Parathyroid adenoma (tissue), 2 donors: ENCODE data around the gene INSRR.

ENCODE experiments used
- H2AFZ ChIP-seq: fragments of 300-600 bp; sonication (generic); one replicate; pipeline ENCODE4 v1.7.0; 2017; ENCODE audit warnings: antibody characterized with exemption, mild to moderate bottlenecking
- H3K27ac ChIP-seq: fragments of 300-600 bp; sonication (generic); one replicate; pipeline ENCODE4 v1.7.0; 2017
- H3K27me3 ChIP-seq: fragments of 300-600 bp; sonication (generic); one replicate; pipeline ENCODE4 v1.7.0; 2017; ENCODE audit warnings: low read length; ENCODE audit not compliant: control insufficient read depth, insufficient read depth
- H3K36me3 ChIP-seq: fragments of 300-600 bp; sonication (generic); one replicate; pipeline ENCODE4 v1.7.0; 2017; ENCODE audit warnings: low read length; ENCODE audit not compliant: control insufficient read depth, insufficient read depth
- H3K4me1 ChIP-seq: fragments of 300-600 bp; sonication (generic); one replicate; pipeline ENCODE4 v1.7.0; 2017; ENCODE audit warnings: control low read depth
- H3K4me2 ChIP-seq: fragments of 300-600 bp; sonication (generic); one replicate; pipeline ENCODE4 v1.7.0; 2017; ENCODE audit warnings: low read length
- H3K4me3 ChIP-seq: fragments of 300-600 bp; sonication (generic); one replicate; pipeline ENCODE4 v1.7.0; 2017; ENCODE audit warnings: low read depth, low read length
- H3K79me2 ChIP-seq: fragments of 300-600 bp; sonication (generic); one replicate; pipeline ENCODE4 v1.7.0; 2017; ENCODE audit warnings: control low read depth
- H3K9ac ChIP-seq: fragments of 300-600 bp; sonication (generic); one replicate; pipeline ENCODE4 v1.7.0; 2017; ENCODE audit warnings: mild to moderate bottlenecking
- H3K9me3 ChIP-seq: fragments of 300-600 bp; sonication (generic); one replicate; pipeline ENCODE4 v1.7.0; 2017; ENCODE audit warnings: low read length; ENCODE audit not compliant: control insufficient read depth
- CTCF ChIP-seq: fragments of 300-600 bp; sonication (generic); IDR thresholded peaks from one replicate; pipeline ENCODE4 v1.7.0; 2017; ENCODE audit warnings: antibody characterized with exemption, mild to moderate bottlenecking
- donor health status: primary hyperparathyroidism.

INSRR gene

GRCh38 chr1:156836041-156836654, 22.8 kb downstream of the INSRR start:
- no peaks in the 10 kb centered on the region for H3K79me2 ChIP-seq
- H3K27me3 ChIP-seq, result no peaks in the 10 kb centered on the region
- H3K4me2 ChIP-seq, result no peak overlapping the region
- H2AFZ ChIP-seq, result no peak overlapping the region
- no peaks in the 10 kb centered on the region for H3K4me1 ChIP-seq
- no peak overlapping the region for H3K4me3 ChIP-seq
- H3K27ac ChIP-seq, result no peak overlapping the region
- no peaks in the 10 kb centered on the region for H3K9me3 ChIP-seq
- no peak for TF ChIP-seq CTCF
- H3K36me3 ChIP-seq, result no peaks in the 10 kb centered on the region
- no peak overlapping the region for H3K9ac ChIP-seq

GRCh38 chr1:156834322-156834721, 24.6 kb downstream of the INSRR start:
- Histone ChIP-seq H3K9ac (no peak overlapping the region), H3K4me2 (no peak overlapping the region), H3K27me3 (no peaks in the 10 kb centered on the region), H3K9me3 (no peaks in the 10 kb centered on the region), H2AFZ (no peak overlapping the region), H3K4me3 (no peak overlapping the region), H3K4me1 (no peaks in the 10 kb centered on the region), H3K27ac (no peak overlapping the region), H3K79me2 (no peaks in the 10 kb centered on the region), H3K36me3 (no peaks in the 10 kb centered on the region)
- no peak for TF ChIP-seq CTCF

- Histone ChIP-seq H3K36me3 (no peaks in the 10 kb centered on the region), H3K9ac (no peak overlapping the region), H3K4me3 (no peak overlapping the region), H3K27ac (no peak overlapping the region), H2AFZ (no peak overlapping the region), H3K4me1 (no peaks in the 10 kb centered on the region), H3K9me3 (no peaks in the 10 kb centered on the region), H3K79me2 (no peaks in the 10 kb centered on the region), H3K4me2 (no peak overlapping the region), H3K27me3 (no peaks in the 10 kb centered on the region)
- no peak for TF ChIP-seq CTCF
Measured at GRCh38 chr1:156833603-156834002, 25.3 kb downstream of the INSRR start.

GRCh38 chr1:156832434-156832833, 26.5 kb downstream of the INSRR start:
- Histone ChIP-seq H3K9me3 (no peaks in the 10 kb centered on the region), H3K9ac (no peak overlapping the region), H3K4me3 (no peak overlapping the region), H3K27me3 (no peaks in the 10 kb centered on the region), H3K27ac (no peak overlapping the region), H3K79me2 (no peaks in the 10 kb centered on the region), H3K36me3 (no peaks in the 10 kb centered on the region), H2AFZ (no peak overlapping the region), H3K4me1 (no peaks in the 10 kb centered on the region), H3K4me2 (no peak overlapping the region)
- TF ChIP-seq CTCF, result no peak

- no peak overlapping the region for H3K27ac ChIP-seq
- no peak overlapping the region for H3K9ac ChIP-seq
- no peak overlapping the region for H2AFZ ChIP-seq
- no peaks in the 10 kb centered on the region for H3K9me3 ChIP-seq
- no peaks in the 10 kb centered on the region for H3K79me2 ChIP-seq
- TF ChIP-seq CTCF, result no peak
- H3K4me3 ChIP-seq, result no peak overlapping the region
- no peak overlapping the region for H3K4me2 ChIP-seq
- H3K27me3 ChIP-seq, result no peaks in the 10 kb centered on the region
- H3K36me3 ChIP-seq, result no peaks in the 10 kb centered on the region
- H3K4me1 ChIP-seq, result no peaks in the 10 kb centered on the region
Measured at GRCh38 chr1:156828400-156829124, 30.4 kb downstream of the INSRR start.
